Osteocyte (in vitro differentiated cells): ENCODE results near the gene AZI2. TPM values are rescaled to one million over a fixed set of nuclear protein-coding genes. Genes with fewer than 3 reads are reported as not detected.
A peak's percentile ranks its signal among the peaks of the same experiment; 100 is the strongest.

Experiments
- DNase-seq: peaks from one replicate; pipeline ENCODE4 v3.0.0; 2021; ENCODE audit warnings: mixed read lengths; ENCODE audit not compliant: unreplicated experiment; ENCODE audit errors: extremely low spot score
- H3K27ac Mint-ChIP-seq: one replicate; pipeline ENCODE4 v1.8.0; 2021; ENCODE audit warnings: mild to moderate bottlenecking, mixed read lengths; ENCODE audit not compliant: unreplicated experiment
- H3K27me3 Mint-ChIP-seq: one replicate; pipeline ENCODE4 v1.8.0; 2021; ENCODE audit warnings: mixed read lengths; ENCODE audit not compliant: unreplicated experiment
- H3K36me3 Mint-ChIP-seq: one replicate; pipeline ENCODE4 v1.8.0; 2021; ENCODE audit warnings: mixed read lengths; ENCODE audit not compliant: unreplicated experiment
- H3K4me1 Mint-ChIP-seq: one replicate; pipeline ENCODE4 v1.8.0; 2021; ENCODE audit warnings: mixed read lengths; ENCODE audit not compliant: unreplicated experiment
- H3K4me3 Mint-ChIP-seq: one replicate; pipeline ENCODE4 v1.8.0; 2021; ENCODE audit warnings: mild to moderate bottlenecking, moderate library complexity, mixed read lengths; ENCODE audit not compliant: unreplicated experiment
- H3K9me3 Mint-ChIP-seq: one replicate; pipeline ENCODE4 v1.8.0; 2021; ENCODE audit warnings: mixed read lengths; ENCODE audit not compliant: unreplicated experiment
- CTCF ChIP-seq: fragments of 200-600 bp; sonication (generic); IDR thresholded peaks from 2 replicates; pipeline ENCODE4 v1.5.0; 2021; ENCODE audit warnings: antibody characterized with exemption, mild to moderate bottlenecking, moderate library complexity
- total RNA-seq: library from RNA; stranded (reverse); gene quantifications from 2 replicates; pipeline ENCODE4 v1.2.1, GENCODE V29; 2021

Gene AZI2
- total RNA-seq, 1 donor from 2014 or later = 66.4 TPM

GRCh38 chr3:28349469-28350000 lies 911 bp upstream of the AZI2 start:
- Mint-ChIP-seq H3K4me1 (peaks cover 38% of the 10 kb centered on the region), H3K4me3 (peak overlapping the region; percentile 99)
- no peak for DNase-seq

GRCh38 chr3:28348265-28348628 lies 377 bp downstream of the AZI2 start:
- H3K4me3 Mint-ChIP-seq = peak overlapping the region; percentile 99

More at GRCh38 chr3:28349469-28350000, 911 bp upstream of the AZI2 start:
- Mint-ChIP-seq H3K27ac (peak overlapping the region; percentile 100), H3K36me3 (peaks cover 14% of the 10 kb centered on the region), H3K27me3 (no peaks in the 10 kb centered on the region), H3K9me3 (peaks cover 18% of the 10 kb centered on the region)
- no peak for TF ChIP-seq CTCF

GRCh38 chr3:28347374-28348264 lies 1.0 kb downstream of the AZI2 start:
- Mint-ChIP-seq H3K4me1 (peaks cover 45% of the 10 kb centered on the region), H3K27me3 (no peaks in the 10 kb centered on the region)
- no peak for TF ChIP-seq CTCF

More at GRCh38 chr3:28348265-28348628, 377 bp downstream of the AZI2 start:
- peaks cover 5% of the 10 kb centered on the region for H3K36me3 Mint-ChIP-seq
- no peak for DNase-seq
- H3K9me3 Mint-ChIP-seq = peaks cover 10% of the 10 kb centered on the region
- H3K27ac Mint-ChIP-seq = peak overlapping the region; percentile 100
- H3K27me3 Mint-ChIP-seq = no peaks in the 10 kb centered on the region
- no peak for TF ChIP-seq CTCF
- H3K4me1 Mint-ChIP-seq = peaks cover 39% of the 10 kb centered on the region

GRCh38 chr3:28345690-28346089 lies 2.9 kb downstream of the AZI2 start:
- Mint-ChIP-seq H3K36me3 (no peaks in the 10 kb centered on the region), H3K4me3 (no peak overlapping the region), H3K27ac (no peak overlapping the region), H3K9me3 (no peaks in the 10 kb centered on the region), H3K4me1 (peaks cover 55% of the 10 kb centered on the region), H3K27me3 (no peaks in the 10 kb centered on the region)
- TF ChIP-seq CTCF = no peak
- DNase-seq = no peak

More at GRCh38 chr3:28347374-28348264, 1.0 kb downstream of the AZI2 start:
- Mint-ChIP-seq H3K36me3 (peaks cover 5% of the 10 kb centered on the region), H3K27ac (peak overlapping the region; percentile 100), H3K4me3 (peak overlapping the region; percentile 99), H3K9me3 (peaks cover 10% of the 10 kb centered on the region)
- DNase-seq = no peak

- DNase-seq = no peak
- peaks cover 48% of the 10 kb centered on the region for H3K4me1 Mint-ChIP-seq
- no peaks in the 10 kb centered on the region for H3K27me3 Mint-ChIP-seq
- peak overlapping the region; percentile 25 for H3K27ac Mint-ChIP-seq
- no peaks in the 10 kb centered on the region for H3K9me3 Mint-ChIP-seq
- H3K36me3 Mint-ChIP-seq = peaks cover 9% of the 10 kb centered on the region
- no peak for TF ChIP-seq CTCF
- no peak overlapping the region for H3K4me3 Mint-ChIP-seq
Observed at GRCh38 chr3:28343144-28343543, 5.5 kb downstream of the AZI2 start.
